Vagina (tissue), 2 donors: ENCODE measurements around the gene FGG.

ENCODE experiments used
- CTCF ChIP-seq, 3 experiments: fragments of 450-650 bp in 2 of 3; fragments of 200-600 bp in 1 of 3; sonication (generic) in 1 of 3; IDR thresholded peaks; one replicate each; pipeline ENCODE4 v1.5.1; 2017 to 2019; ENCODE audit warnings: antibody characterized with exemption in 3 of 3, mild to moderate bottlenecking in 2 of 3, moderate library complexity in 2 of 3
- POLR2A ChIP-seq, 2 donors: fragments of 450-650 bp; IDR thresholded peaks; one replicate each; pipeline ENCODE4 v1.6.1; 2017; ENCODE audit warnings: antibody characterized with exemption in 2 of 2, mild to moderate bottlenecking in 2 of 2, moderate library complexity in 2 of 2

DNA sequence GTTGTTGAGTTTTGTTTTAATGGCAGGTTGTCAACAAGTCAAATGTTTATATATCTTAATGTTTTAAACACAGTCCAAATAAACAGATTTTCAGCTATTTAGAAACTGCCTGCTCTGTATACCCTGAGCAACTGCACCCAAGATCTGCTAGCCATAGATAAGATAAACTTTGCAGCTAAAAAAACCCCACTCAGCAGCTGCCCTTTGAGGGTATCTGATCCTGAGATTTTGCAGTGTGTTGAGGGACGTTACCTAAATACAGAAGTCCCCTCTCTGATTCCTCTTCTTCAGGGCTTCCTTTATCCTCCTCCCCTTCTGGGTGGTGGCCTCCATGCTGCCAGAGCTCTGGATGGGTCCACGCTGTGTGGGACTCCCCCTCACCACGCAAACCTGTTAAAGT is 11.0 kb upstream of the FGG start:
- TF ChIP-seq CTCF (IDR thresholded peaks at IDR 0.05) (no peak), POLR2A (IDR thresholded peaks at IDR 0.05) (no peak)
